Measurements from ENCODE around the gene HORMAD2.

Gene HORMAD2

DNA sequence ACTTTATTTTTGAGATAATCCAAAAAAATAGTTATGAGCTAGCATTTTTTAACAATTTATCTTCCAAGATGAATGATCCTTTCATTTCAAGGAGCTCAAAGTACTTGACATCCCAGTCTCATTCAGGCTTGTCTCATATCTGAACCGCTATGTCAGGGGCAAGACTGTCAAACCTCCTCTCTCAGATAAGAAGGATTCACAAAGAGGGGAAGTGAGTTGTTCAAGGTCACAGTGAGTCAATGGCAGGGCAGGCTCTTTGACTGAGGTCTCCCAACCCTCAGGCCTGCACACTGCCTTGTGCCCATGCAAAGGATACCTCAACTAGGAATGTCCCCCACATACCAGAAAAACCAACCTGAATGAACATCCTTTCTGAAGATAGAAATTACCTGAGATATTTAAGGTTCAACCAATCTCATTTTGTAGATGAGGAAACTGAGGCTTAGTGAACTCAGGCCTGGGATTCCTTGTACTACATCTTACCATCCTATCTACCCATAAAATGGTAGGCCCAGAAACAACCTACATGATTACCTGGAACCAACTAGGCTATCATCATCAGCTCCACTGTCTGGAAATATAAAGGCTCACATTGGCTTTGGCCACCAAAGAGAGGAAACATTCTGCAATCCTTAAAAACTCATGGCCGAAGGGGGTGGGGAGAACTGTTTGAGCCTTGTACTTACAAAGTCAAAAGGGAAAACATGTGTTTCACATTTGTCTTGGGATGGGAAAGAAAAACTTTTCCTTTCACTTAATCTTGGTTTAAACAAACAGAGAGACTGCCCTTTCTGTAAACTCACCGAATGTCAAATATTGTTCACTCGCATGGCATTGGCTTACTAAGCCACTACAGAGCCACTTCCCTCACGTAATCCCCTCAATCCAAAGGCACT lies 115.2 kb downstream of the HORMAD2 start (continued):
- TF ChIP-seq ZNF155 (tag by site-specific recombination; IDR thresholded peaks at IDR 0.05): no peak
- 0 out of 2 replicates have a peak, but pooled peaks have one; percentile 50 for TF ChIP-seq BCL11A (tag by site-specific recombination; IDR thresholded peaks at IDR 0.05; ENCODE audit: low read depth)
- TF ChIP-seq ZBTB8A (tag by site-specific recombination; IDR thresholded peaks at IDR 0.05): no peak
- no peak; the same call in 1 of the 2 replicates for TF ChIP-seq ZNF843 (tag by site-specific recombination; IDR thresholded peaks at IDR 0.05)
- no peak for TF ChIP-seq SETDB1 (IDR thresholded peaks at IDR 0.05; ENCODE audit: insufficient read length, low read length)
- TF ChIP-seq ZNF626 (tag by site-specific recombination; IDR thresholded peaks at IDR 0.05): no peak
- no peak for TF ChIP-seq ZBTB21 (tag by site-specific recombination; IDR thresholded peaks at IDR 0.05)
- no peak for TF ChIP-seq ZNF76 (tag by site-specific recombination; IDR thresholded peaks at IDR 0.05; ENCODE audit: borderline replicate concordance, low read depth)
- peak; percentile 60 for TF ChIP-seq ZNF596 (tag by site-specific recombination; IDR thresholded peaks at IDR 0.05)
- TF ChIP-seq ZNF169 (tag by site-specific recombination; IDR thresholded peaks at IDR 0.05): no peak
- TF ChIP-seq KLF1 (tag by site-specific recombination; IDR thresholded peaks at IDR 0.05): peak; percentile 68; the same call in 1 of the 2 replicates
- TF ChIP-seq ZBTB17 (tag by site-specific recombination; IDR thresholded peaks at IDR 0.05): no peak
- no peak for TF ChIP-seq ZBTB1 (tag by site-specific recombination; IDR thresholded peaks at IDR 0.05)
- TF ChIP-seq, protein P1, sequence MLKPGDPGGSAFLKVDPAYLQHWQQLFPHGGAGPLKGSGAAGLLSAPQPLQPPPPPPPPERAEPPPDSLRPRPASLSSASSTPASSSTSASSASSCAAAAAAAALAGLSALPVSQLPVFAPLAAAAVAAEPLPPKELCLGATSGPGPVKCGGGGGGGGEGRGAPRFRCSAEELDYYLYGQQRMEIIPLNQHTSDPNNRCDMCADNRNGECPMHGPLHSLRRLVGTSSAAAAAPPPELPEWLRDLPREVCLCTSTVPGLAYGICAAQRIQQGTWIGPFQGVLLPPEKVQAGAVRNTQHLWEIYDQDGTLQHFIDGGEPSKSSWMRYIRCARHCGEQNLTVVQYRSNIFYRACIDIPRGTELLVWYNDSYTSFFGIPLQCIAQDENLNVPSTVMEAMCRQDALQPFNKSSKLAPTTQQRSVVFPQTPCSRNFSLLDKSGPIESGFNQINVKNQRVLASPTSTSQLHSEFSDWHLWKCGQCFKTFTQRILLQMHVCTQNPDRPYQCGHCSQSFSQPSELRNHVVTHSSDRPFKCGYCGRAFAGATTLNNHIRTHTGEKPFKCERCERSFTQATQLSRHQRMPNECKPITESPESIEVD (tag by site-specific recombination; IDR thresholded peaks at IDR 0.05): peak; percentile 98
- TF ChIP-seq ZNF114 (tag by site-specific recombination; IDR thresholded peaks at IDR 0.05): no peak
- peak; percentile 85; the same call in 1 of the 2 replicates for TF ChIP-seq WT1 (tag by site-specific recombination; IDR thresholded peaks at IDR 0.05)
- TF ChIP-seq, protein P2, sequence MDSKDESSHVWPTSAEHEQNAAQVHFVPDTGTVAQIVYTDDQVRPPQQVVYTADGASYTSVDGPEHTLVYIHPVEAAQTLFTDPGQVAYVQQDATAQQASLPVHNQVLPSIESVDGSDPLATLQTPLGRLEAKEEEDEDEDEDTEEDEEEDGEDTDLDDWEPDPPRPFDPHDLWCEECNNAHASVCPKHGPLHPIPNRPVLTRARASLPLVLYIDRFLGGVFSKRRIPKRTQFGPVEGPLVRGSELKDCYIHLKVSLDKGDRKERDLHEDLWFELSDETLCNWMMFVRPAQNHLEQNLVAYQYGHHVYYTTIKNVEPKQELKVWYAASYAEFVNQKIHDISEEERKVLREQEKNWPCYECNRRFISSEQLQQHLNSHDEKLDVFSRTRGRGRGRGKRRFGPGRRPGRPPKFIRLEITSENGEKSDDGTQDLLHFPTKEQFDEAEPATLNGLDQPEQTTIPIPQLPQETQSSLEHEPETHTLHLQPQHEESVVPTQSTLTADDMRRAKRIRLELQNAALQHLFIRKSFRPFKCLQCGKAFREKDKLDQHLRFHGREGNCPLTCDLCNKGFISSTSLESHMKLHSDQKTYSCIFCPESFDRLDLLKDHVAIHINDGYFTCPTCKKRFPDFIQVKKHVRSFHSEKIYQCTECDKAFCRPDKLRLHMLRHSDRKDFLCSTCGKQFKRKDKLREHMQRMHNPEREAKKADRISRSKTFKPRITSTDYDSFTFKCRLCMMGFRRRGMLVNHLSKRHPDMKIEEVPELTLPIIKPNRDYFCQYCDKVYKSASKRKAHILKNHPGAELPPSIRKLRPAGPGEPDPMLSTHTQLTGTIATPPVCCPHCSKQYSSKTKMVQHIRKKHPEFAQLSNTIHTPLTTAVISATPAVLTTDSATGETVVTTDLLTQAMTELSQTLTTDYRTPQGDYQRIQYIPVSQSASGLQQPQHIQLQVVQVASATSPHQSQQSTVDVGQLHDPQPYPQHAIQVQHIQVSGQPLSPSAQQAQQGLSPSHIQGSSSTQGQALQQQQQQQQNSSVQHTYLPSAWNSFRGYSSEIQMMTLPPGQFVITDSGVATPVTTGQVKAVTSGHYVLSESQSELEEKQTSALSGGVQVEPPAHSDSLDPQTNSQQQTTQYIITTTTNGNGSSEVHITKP (tag by site-specific recombination; IDR thresholded peaks at IDR 0.05): no peak
- TF ChIP-seq SALL2 (tag by site-specific recombination; IDR thresholded peaks at IDR 0.05; ENCODE audit: borderline replicate concordance): no peak
- TF ChIP-seq ZNF510 (tag by site-specific recombination; IDR thresholded peaks at IDR 0.05; ENCODE audit: insufficient replicate concordance): no peak
- TF ChIP-seq ZFP41 (tag by site-specific recombination; IDR thresholded peaks at IDR 0.05; ENCODE audit: borderline replicate concordance): no peak
- no peak for TF ChIP-seq ZSCAN5A (tag by site-specific recombination; IDR thresholded peaks at IDR 0.05)
- no peak for TF ChIP-seq ZNF248 (tag by site-specific recombination; IDR thresholded peaks at IDR 0.05)
- no peak for TF ChIP-seq ZNF837 (tag by site-specific recombination; IDR thresholded peaks at IDR 0.05)
- no peak for TF ChIP-seq ZNF423 (tag by site-specific recombination; IDR thresholded peaks at IDR 0.05)
- TF ChIP-seq ZNF785 (tag by site-specific recombination; IDR thresholded peaks at IDR 0.05): no peak
- no peak for TF ChIP-seq ZNF558 (tag by site-specific recombination; IDR thresholded peaks at IDR 0.05)
- TF ChIP-seq, protein P3, sequence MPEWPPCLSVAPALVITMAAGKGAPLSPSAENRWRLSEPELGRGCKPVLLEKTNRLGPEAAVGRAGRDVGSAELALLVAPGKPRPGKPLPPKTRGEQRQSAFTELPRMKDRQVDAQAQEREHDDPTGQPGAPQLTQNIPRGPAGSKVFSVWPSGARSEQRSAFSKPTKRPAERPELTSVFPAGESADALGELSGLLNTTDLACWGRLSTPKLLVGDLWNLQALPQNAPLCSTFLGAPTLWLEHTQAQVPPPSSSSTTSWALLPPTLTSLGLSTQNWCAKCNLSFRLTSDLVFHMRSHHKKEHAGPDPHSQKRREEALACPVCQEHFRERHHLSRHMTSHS (tag by site-specific recombination; IDR thresholded peaks at IDR 0.05): no peak
- TF ChIP-seq ZNF830 (tag by site-specific recombination; IDR thresholded peaks at IDR 0.05; ENCODE audit: low read depth): no peak
- TF ChIP-seq ZNF792 (tag by site-specific recombination; IDR thresholded peaks at IDR 0.05): no peak
- TF ChIP-seq ZNF175 (tag by site-specific recombination; IDR thresholded peaks at IDR 0.05): no peak
- no peak for TF ChIP-seq ZNF292 (tag by site-specific recombination; IDR thresholded peaks at IDR 0.05; ENCODE audit: borderline replicate concordance, low read depth)
- TF ChIP-seq, protein P4, sequence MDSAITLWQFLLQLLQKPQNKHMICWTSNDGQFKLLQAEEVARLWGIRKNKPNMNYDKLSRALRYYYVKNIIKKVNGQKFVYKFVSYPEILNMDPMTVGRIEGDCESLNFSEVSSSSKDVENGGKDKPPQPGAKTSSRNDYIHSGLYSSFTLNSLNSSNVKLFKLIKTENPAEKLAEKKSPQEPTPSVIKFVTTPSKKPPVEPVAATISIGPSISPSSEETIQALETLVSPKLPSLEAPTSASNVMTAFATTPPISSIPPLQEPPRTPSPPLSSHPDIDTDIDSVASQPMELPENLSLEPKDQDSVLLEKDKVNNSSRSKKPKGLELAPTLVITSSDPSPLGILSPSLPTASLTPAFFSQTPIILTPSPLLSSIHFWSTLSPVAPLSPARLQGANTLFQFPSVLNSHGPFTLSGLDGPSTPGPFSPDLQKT (IDR thresholded peaks at IDR 0.05; ENCODE audit: borderline replicate concordance, low read depth, low read length): no peak
